GM13976 (cell line): ENCODE measurements around the gene RASAL3.

Experiments
- DNase-seq: peaks from one replicate; pipeline ENCODE4 v3.0.0; 2012; ENCODE audit warnings: low spot score
- CTCF ChIP-seq: IDR thresholded peaks from 2 replicates; pipeline ENCODE4 v1.5.1; 2012; ENCODE audit warnings: borderline replicate concordance, mild to moderate bottlenecking; ENCODE audit not compliant: insufficient read depth; ENCODE audit errors: extremely low read depth, missing control alignments, control extremely low read depth
- in situ Hi-C: fragments of 300-500 bp; cut with MboI; formaldehyde crosslinking; loops from one replicate; pipeline ENCODE4 v1.12.0; 2022; ENCODE audit warnings: low sequenced_read_pairs, mixed read lengths, inconsistent platforms; ENCODE audit not compliant: unreplicated experiment

Gene RASAL3

GRCh38 chr19:15432629-15433518 lies 31.5 kb downstream of the RASAL3 start:
- peak; percentile 99 for DNase-seq
- in situ Hi-C loops, result no loop called here
- no peak for TF ChIP-seq CTCF

GRCh38 chr19:15432018-15432494 lies 32.3 kb downstream of the RASAL3 start:
- peak; percentile 66 for DNase-seq
- in situ Hi-C loops, result no loop called here
- no peak for TF ChIP-seq CTCF

GRCh38 chr19:15431396-15432017 lies 32.8 kb downstream of the RASAL3 start:
- no peak for TF ChIP-seq CTCF

GRCh38 chr19:15430526-15431120 lies 33.7 kb downstream of the RASAL3 start:
- DNase-seq, result no peak
- no peak for TF ChIP-seq CTCF
- in situ Hi-C loops, result no loop called here

More at GRCh38 chr19:15431396-15432017, 32.8 kb downstream of the RASAL3 start:
- in situ Hi-C loops, result no loop called here
- DNase-seq, result no peak

- no peak for TF ChIP-seq CTCF
- no peak for DNase-seq
- in situ Hi-C loops, result loop anchor here (5.0 kb wide), 1 partner anchor 112 kb away; no protein-coding TSS in a partner anchor
These were observed 34.4 kb downstream of the RASAL3 start for GRCh38 chr19:15429825-15430467.
